RWPE2 (cell line): ENCODE data around the gene CBFA2T3.

ENCODE experiments used
- ATAC-seq: fragments of 200-7000 bp; cut with Tn5 transposase; 3 replicates; pipeline ENCODE4 v1.9.1; 2021; ENCODE audit warnings: low read depth
- DNase-seq: peaks from one replicate; pipeline ENCODE4 v3.0.0-alpha.2; 2020; ENCODE audit warnings: low spot score
- H3K27ac ChIP-seq: fragments of 450-650 bp; 2 replicates; pipeline ENCODE4 v1.5.1; 2017; ENCODE audit warnings: mild to moderate bottlenecking; ENCODE audit not compliant: poor library complexity, severe bottlenecking
- H3K27me3 ChIP-seq: fragments of 250-450 bp; sonication (Bioruptor Pico); 2 replicates; pipeline ENCODE4 v1.5.1; 2021; ENCODE audit warnings: mild to moderate bottlenecking, moderate library complexity; ENCODE audit not compliant: insufficient read depth, poor library complexity, severe bottlenecking
- H3K36me3 ChIP-seq: fragments of 250-450 bp; sonication (Bioruptor Pico); 2 replicates; pipeline ENCODE4 v1.5.1; 2020; ENCODE audit warnings: low read depth, mild to moderate bottlenecking, moderate library complexity
- H3K4me1 ChIP-seq: fragments of 250-450 bp; sonication (Bioruptor Pico); 2 replicates; pipeline ENCODE4 v1.5.1; 2021; ENCODE audit warnings: mild to moderate bottlenecking, moderate library complexity; ENCODE audit not compliant: insufficient read depth, poor library complexity, severe bottlenecking
- H3K4me3 ChIP-seq: fragments of 250-450 bp; sonication (Bioruptor Pico); 2 replicates; pipeline ENCODE4 v1.5.1; 2021; ENCODE audit warnings: mild to moderate bottlenecking, moderate library complexity; ENCODE audit not compliant: severe bottlenecking
- H3K9me3 ChIP-seq: fragments of 250-450 bp; sonication (Bioruptor Pico); 2 replicates; pipeline ENCODE4 v1.5.1; 2021; ENCODE audit warnings: mild to moderate bottlenecking, moderate library complexity; ENCODE audit not compliant: severe bottlenecking
- CTCF ChIP-seq: fragments of 450-650 bp; IDR thresholded peaks from one replicate; pipeline ENCODE4 v1.5.1; 2017; ENCODE audit warnings: mild to moderate bottlenecking, moderate library complexity; ENCODE audit not compliant: poor library complexity, severe bottlenecking

CBFA2T3 gene

GRCh38 chr16:88883946-88884345, 93.1 kb downstream of the CBFA2T3 start:
- Histone ChIP-seq H3K4me3 (no peak overlapping the region), H3K4me1 (peaks cover 2% of the 10 kb centered on the region), H3K27ac (no peak overlapping the region), H3K27me3 (peaks cover 9% of the 10 kb centered on the region), H3K36me3 (no peaks in the 10 kb centered on the region), H3K9me3 (no peaks in the 10 kb centered on the region)
- no peak for DNase-seq
- no peak for ATAC-seq
- no peak for TF ChIP-seq CTCF

GRCh38 chr16:88883117-88883895, 93.7 kb downstream of the CBFA2T3 start:
- Histone ChIP-seq H3K4me1 (peaks cover 2% of the 10 kb centered on the region), H3K27me3 (peaks cover 9% of the 10 kb centered on the region), H3K4me3 (no peak overlapping the region), H3K9me3 (no peaks in the 10 kb centered on the region), H3K36me3 (no peaks in the 10 kb centered on the region), H3K27ac (no peak overlapping the region)
- no peak for TF ChIP-seq CTCF
- no peak for DNase-seq
- ATAC-seq, result no peak

DNA sequence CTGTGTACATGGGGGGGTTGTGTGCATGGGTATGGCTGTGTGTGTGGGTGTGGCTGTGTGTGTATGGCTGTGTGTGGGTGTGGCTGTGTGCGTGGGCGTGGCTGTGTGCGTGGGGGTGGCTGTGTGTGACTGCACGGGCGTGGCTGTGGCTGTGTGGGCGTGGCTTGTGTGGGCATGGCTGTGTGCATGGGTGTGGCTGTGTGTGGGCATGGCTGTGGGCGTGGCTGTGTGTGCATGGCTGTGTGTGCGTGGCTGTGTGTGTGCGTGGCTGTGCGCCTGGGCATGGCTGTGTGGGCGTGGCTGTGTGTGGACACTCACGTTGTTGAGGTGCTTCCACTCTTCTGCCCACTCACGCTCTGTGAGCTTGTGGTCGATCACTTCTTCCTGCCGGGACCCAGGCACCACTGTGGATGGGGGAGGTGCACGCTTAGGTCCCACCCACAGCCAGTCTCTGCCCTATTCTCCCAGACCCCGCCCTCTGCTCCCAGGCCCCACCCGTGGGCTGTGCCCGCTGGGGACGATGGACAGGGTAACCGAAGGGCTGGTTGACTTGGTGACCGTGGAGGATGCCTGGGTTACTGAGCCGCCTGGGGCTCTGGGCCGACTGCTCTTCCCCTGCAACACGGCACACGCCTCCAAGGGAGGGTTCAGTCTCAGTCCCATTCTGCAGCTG, 94.5 kb downstream of the CBFA2T3 start:
- no peak overlapping the region for H3K27ac ChIP-seq
- peaks cover 9% of the 10 kb centered on the region for H3K27me3 ChIP-seq
- TF ChIP-seq CTCF, result no peak
- no peak overlapping the region for H3K4me3 ChIP-seq
- DNase-seq (no peak), ATAC-seq (no peak)
- peaks cover 2% of the 10 kb centered on the region for H3K4me1 ChIP-seq
- no peaks in the 10 kb centered on the region for H3K9me3 ChIP-seq
- no peaks in the 10 kb centered on the region for H3K36me3 ChIP-seq

DNA sequence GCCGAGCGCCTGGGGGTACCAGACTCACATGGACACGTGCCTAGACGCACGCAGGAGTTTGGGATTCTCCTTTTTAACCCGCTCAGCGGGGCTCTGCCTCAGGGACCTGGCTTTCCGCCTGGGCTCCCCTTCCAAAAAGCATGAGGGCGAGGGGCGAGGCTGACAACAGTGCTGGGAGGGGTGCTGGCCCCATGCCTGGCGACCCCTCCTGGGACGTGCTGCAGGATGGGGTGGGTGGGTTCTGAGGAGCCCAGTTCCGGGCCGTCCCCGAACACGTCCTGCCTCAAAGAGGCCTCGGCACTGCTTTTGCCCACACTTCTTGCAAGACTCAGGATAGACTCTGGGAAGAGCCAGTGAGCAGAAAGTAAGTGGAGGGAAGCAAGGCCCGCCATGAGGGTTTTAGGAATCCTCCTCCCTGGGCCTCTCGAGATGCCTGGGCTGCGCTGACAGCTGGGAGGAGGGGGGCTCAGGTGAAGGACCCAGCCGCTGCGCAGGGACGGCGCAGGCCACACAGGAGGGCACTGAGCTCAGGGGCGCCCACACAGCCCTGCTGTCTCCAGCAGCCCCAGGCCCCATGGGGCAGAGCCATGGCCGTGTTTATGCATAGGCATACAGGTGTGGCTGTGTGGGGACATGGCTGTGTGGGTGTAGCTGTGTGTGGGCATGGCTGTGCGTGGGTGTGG, 95.2 kb downstream of the CBFA2T3 start:
- Histone ChIP-seq H3K4me3 (no peak overlapping the region), H3K9me3 (no peaks in the 10 kb centered on the region), H3K4me1 (peaks cover 2% of the 10 kb centered on the region), H3K27me3 (peaks cover 9% of the 10 kb centered on the region), H3K27ac (no peak overlapping the region), H3K36me3 (no peaks in the 10 kb centered on the region)
- no peak for ATAC-seq
- TF ChIP-seq CTCF, result no peak
- DNase-seq, result no peak
